ENCODE data around the gene CHMP1B.
"Not testable (repeated sequence)": the region's sequence is repeated elsewhere in the genome, so short reads cannot be mapped to it uniquely, and the experiment has no call there.

Gene CHMP1B

GRCh38 chr18:11871501-11871900 is 20.3 kb downstream of the CHMP1B start:
- no peak for DNase-seq (ENCODE audit: low read depth)

GRCh38 chr18:11872479-11873136 is 21.4 kb downstream of the CHMP1B start:
- no peak for DNase-seq (ENCODE audit: low read depth)

GRCh38 chr18:11873670-11874340 is 22.6 kb downstream of the CHMP1B start:
- DNase-seq (ENCODE audit: low read depth) = no peak

- no peak for DNase-seq (ENCODE audit: low read depth)
Observed at GRCh38 chr18:11874676-11875075, 23.5 kb downstream of the CHMP1B start.

- no peak for DNase-seq (ENCODE audit: low read depth)
Observed at GRCh38 chr18:11877497-11878135, 26.4 kb downstream of the CHMP1B start.

GRCh38 chr18:11880586-11881304 is 29.5 kb downstream of the CHMP1B start:
- no peak for DNase-seq (ENCODE audit: low read depth)

GRCh38 chr18:11882636-11883035 is 31.4 kb downstream of the CHMP1B start:
- no peak for DNase-seq (ENCODE audit: low read depth)

- no peak for DNase-seq (ENCODE audit: low read depth)
Observed at GRCh38 chr18:11883153-11883552, 31.9 kb downstream of the CHMP1B start.

- no peak for DNase-seq (ENCODE audit: low read depth)
Observed at GRCh38 chr18:11884396-11885030, 33.3 kb downstream of the CHMP1B start.

- no peak for DNase-seq (ENCODE audit: low read depth)
Observed at GRCh38 chr18:11885278-11885947, 34.2 kb downstream of the CHMP1B start.

GRCh38 chr18:11886577-11887110 is 35.4 kb downstream of the CHMP1B start:
- no peak for DNase-seq (ENCODE audit: low read depth)

- DNase-seq (ENCODE audit: low read depth) = no peak
Observed at GRCh38 chr18:11887328-11888128, 36.3 kb downstream of the CHMP1B start.

- no peak for DNase-seq (ENCODE audit: low read depth)
Observed at GRCh38 chr18:11888726-11889125, 37.5 kb downstream of the CHMP1B start.

- DNase-seq (ENCODE audit: low read depth) = no peak
Observed at GRCh38 chr18:11889284-11889683, 38.1 kb downstream of the CHMP1B start.

- no peak for DNase-seq (ENCODE audit: low read depth)
Observed at GRCh38 chr18:11891737-11892136, 40.5 kb downstream of the CHMP1B start.

GRCh38 chr18:11892438-11892837 is 41.2 kb downstream of the CHMP1B start:
- not testable (repeated sequence) for DNase-seq (ENCODE audit: low read depth)

GRCh38 chr18:11897781-11898180 is 46.6 kb downstream of the CHMP1B start:
- no peak for DNase-seq (ENCODE audit: low read depth)

GRCh38 chr18:11899063-11899462 is 47.9 kb downstream of the CHMP1B start:
- DNase-seq (ENCODE audit: low read depth) = no peak

GRCh38 chr18:11901826-11902438 is 50.7 kb downstream of the CHMP1B start:
- no peak for DNase-seq (ENCODE audit: low read depth)

Data from activated T-helper 9 cell treated with anti-CD3 and anti-CD28 coated beads, Interleukin-2, amount 50 U/mL, for 16 hours (primary cell).